Hematopoietic multipotent progenitor cell treated with erythropoietin and hydrocortisone succinate and interleukin-3 and kit ligand, for 15 days (in vitro differentiated cells): ENCODE results near the gene NLE1.
"Not testable (repeated sequence)": the region's sequence is repeated elsewhere in the genome, so short reads cannot be mapped to it uniquely, and the experiment has no call there.

Source experiments
- DNase-seq: peaks from one replicate; pipeline ENCODE4 v3.0.0-alpha.2; 2015; ENCODE audit warnings: low spot score

NLE1 gene

DNA sequence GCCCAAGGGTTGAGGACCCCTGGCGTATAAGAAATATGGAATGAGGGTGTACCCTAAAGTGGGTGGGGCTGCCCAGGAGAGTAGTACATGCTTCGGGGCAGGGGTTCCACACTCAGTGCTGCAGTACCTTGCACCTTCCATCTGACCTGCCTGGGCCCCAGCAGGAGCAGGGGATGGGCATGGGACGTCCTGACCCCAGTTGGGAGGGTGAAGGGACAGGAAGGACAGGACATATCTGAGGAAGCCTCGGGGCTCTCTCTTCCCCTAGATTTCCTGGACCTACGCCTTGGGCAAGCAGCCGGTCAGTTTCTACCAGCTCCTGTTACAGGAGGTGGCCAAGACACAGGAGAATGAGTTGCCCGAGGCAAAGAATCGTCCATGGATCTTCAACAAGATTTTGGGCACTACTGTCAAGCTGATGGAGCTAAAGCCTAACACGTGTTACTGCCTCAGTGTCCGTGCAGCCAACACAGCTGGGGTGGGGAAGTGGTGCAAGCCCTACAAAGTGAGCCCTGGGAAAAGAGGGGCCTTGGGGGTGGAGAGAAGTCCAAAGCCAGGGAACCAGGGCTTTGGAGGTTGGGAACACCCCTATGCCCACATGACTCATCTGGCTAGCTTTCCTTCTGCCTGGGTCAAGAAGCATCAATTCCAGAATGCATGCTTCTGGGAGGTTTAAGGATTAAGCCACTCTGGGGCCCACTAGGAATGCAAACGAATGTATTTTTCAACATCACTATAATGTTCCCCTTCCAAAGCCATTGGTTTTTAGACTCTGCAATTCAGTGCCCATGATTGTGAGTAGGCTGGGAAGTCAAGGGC, 12.7 kb downstream of the NLE1 start:
- DNase-seq, result no peak

- DNase-seq, result no peak
These were observed 14.2 kb downstream of the NLE1 start for GRCh38 chr17:35127751-35128514.

DNA sequence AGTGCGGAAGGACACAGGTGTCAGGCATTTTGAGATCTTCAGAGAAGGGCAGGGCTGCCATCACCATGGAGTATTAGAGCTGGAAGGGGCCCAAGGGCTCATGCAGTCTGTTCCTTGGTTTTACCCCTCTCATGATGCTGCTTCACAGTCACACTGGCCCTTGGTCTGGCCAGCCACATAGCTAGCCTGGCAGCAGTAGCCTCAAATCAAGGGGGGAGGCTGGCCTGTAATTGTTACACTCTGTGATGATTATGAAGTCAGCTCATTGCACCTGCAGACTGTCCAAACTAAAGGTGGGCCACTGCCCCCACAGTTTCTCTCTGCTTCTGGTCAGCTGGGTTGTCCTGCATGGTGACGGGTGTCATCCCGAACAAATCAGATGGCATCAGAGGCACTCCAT, 20.8 kb downstream of the NLE1 start, which contains the start of gene FNDC8:
Gene FNDC8, plus strand, starts transcription at position 301 of the 400 bp plus-strand sequence. Its CDS starts 79 bp downstream, at position 380.
- no peak for DNase-seq

- DNase-seq, result peak; percentile 77
These were observed 22.5 kb downstream of the NLE1 start, which contains the start of gene RAD51D for GRCh38 chr17:35119370-35120165. Gene RAD51D (minus strand): TSS chr17:35119860. CDS start chr17:35119613, 247 bp downstream.

DNA sequence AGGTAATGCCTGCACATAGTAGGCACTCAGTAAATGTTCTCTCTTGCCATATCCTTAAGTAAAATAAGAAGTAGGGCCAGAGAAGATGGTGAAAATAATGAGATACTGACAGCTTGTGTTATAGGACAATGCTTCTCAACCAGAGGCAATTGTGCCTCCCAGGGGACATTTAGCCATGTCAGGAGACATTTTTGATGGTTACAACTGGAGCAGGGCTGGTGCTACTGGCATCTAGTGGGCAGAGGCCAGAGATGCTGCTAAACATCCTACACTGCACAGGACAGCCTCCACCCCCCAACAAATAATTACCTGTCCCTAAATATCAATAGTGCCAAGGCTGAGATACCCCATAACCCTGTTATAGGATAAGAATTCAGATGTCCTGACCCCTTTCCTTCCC, 24.1 kb downstream of the NLE1 start:
- peak; percentile 27 for DNase-seq

DNA sequence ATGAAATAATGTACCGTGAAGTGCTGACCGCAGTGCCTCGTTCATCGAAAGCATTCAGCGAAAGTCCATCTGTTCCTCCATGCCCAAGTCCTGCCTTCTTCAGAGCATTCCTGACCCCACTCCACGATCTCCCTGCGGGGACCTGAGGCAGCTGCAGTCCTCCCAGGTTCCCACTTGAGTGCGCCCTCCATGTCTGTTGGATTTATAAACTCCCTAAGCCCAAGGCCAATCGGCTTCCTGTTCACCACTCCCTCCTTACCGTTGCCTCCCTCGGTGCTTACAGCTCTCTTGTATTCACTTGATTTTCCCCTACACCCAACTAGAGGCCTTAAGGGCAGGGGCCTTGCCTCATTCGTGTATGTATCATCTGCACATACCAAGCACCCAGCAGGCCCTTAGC, 25.3 kb downstream of the NLE1 start:
- no peak for DNase-seq

- DNase-seq, result not testable (repeated sequence)
These were observed 31.3 kb downstream of the NLE1 start for GRCh38 chr17:35110791-35111190.

DNA sequence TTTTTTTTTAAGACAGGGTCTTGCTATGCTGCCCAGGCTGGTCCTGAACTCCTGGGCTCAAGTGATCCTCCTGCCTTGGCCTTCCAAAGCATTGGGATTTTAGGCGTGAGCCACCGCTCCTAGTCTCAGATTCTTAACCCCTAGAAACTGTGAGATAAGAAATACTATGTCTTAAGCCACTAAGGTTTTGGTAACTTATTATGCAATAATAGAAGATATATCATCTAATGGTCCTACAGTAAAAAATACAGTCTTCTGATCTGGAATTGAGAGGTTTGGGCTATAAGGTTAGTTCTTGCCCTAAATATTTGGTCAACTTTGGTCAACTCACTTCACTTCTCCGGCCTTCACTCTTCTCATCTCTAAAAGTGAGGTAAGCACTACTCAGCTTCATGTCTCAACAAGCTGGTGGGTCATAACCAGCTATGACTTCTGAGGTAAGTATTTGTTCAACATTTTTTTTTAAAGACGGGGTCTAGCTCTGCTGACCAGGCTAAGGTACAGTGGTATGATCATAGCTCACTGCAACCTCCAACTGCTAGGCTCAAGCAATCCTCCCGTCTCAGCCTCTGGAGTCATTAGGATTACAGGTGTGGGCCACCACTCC, 37.2 kb downstream of the NLE1 start:
- no peak for DNase-seq

- DNase-seq, result no peak
These were observed 38.8 kb downstream of the NLE1 start for GRCh38 chr17:35103271-35103670.

- DNase-seq, result no peak
These were observed 40.4 kb downstream of the NLE1 start for GRCh38 chr17:35101725-35102124.

DNA sequence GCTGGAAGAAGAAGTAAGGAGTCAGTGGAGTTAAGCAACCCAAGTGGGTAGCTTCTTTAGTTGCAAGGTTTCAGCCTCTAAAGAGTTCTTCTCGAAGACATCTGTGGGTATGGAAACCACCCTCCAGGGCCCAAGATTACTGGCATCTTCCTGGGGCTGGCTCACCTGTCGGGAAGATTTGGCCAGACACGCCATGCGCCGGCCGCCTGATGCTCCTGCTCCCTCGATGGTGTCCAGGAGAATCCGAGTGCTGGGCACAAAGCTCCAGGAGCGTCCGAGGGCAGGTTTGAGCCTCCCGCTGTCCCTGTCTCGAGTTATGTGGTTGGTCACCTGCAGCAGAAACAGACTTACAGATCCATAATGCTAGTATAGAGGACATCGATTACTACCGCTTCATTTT, 41.1 kb downstream of the NLE1 start:
- DNase-seq, result no peak

DNA sequence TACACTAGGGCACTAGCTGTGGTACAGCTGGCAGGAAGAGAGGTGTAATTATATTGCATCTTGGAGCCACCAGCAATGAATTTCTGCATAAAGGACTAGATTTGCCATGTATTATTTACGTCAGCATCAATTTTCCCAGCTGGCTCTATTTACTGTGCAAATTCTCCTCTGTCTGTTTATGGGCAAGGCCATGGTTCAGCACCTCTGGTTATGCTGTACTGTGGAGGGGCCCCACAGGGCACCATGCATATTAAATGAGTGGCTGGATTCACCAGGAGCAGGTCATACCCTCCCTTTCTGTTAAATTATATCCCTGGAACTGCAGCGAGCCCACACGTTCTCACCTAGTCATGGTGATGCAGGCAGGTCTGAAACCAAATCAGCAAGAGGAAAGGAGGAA, 42.2 kb downstream of the NLE1 start:
- DNase-seq, result no peak

DNA sequence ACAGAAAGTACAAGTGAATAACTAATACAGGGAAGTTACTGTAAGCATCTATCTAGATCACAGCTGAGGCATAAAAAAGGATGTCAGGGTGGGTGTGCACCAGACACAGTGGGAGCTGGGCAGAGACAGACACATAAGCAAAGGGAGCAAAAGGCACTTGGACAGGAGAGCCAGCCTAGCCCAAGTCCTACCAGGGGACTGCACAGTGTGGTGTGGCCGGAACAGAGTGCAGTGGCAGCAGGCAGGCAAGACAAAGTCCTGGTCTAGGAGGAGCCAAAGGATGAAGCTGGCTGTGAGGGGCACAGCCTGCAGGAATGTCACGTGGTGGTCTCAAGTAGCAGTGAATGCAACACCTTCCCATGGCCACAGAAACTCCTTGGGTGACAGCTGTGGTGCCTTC, 44.3 kb downstream of the NLE1 start:
- DNase-seq, result no peak

DNA sequence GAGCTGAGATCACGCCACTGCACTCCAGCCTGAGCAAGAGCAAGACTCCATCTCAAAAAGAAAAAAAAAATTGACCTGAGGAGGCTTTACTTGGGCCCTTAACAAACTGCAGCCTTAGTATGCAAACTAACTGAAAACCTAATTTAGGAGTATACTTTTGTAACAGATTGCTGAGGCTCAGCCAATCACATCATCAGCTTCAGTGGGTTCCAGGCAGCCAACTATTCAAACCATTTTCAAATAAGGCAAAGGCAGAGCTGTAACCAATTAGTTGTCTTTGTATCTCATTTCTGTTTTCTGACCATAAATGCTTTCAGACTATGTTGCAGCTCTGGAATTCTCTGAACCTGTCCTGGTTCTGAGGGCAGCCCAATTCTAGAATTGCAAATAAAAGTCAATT, 46.4 kb downstream of the NLE1 start:
- no peak for DNase-seq

GRCh38 chr17:35094902-35095301, 47.2 kb downstream of the NLE1 start:
- DNase-seq, result no peak

- not testable (repeated sequence) for DNase-seq
These were observed 51.4 kb downstream of the NLE1 start for GRCh38 chr17:35090707-35091106.

DNA sequence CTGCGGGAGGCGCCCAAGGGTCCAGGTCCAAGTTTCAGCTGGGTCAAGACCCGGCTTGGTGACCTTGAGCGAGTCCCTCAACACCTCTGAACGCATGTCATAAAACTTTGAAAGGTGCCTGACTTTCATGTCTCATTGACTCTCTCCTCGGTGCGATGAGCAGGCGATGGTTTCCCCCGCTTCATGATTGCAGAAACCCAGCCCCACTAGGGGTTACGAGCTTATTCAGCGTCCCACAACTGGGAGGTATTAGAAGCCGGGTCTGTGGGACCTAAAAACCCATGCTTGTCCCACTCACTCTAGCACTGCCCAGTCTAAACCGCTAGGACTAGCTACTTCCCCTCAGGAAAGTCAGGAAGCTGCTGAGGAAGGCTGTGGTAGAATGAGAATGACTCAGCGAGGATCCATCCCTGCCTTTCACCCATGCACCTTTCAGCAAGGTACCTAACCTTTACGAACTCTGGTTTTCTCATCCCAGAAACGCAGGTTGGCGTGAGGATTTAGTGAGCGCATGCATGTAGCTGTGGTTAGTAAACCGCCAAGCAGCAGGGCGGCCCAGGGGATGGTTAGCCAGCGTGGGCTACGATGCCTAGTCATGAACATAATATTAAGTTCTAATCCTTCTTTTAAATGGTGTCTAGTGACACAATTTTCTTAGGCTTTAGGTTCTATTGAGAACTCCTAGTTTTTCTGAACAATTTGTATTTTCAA, 52.4 kb downstream of the NLE1 start:
- DNase-seq, result no peak

DNA sequence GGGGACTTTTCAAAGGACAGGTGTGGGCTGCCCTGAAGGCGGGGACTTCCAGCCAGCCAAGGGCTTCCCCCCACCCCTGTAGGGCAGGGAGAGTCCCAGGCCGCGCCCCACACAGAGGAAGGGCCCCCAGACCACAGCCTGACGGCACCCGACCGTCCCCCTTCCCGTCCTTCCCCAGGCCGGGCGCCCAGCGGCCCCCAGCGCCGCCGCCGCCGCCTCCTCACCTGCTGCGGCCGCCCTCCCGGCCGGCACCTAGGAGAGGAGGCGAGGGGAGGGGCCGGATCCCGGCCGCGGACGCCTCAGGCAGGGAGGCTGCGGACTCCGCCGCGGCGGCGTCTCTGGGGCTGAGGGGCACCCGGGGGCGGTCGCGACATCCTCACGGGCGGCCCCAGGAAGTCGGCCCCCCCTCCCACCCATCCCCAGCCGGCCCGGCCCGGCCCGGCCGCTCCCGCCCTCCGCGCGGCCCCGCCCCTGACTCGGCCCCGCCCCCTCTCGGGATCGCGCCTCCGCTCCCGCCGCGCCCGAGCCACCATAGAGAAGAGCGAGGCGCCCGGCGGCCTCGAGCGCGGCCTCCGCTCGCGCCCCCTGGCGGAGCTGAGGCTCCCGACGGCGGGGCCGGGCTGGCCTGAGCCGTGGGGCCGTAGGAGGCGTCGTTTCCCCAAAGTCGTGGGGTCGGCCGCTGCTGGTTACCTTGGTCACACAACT, 53.1 kb downstream of the NLE1 start:
- DNase-seq, result peak; percentile 91

- peak; percentile 37 for DNase-seq
These were observed 53.7 kb downstream of the NLE1 start for GRCh38 chr17:35088356-35088880.

- peak; percentile 52 for DNase-seq
These were observed 54.3 kb downstream of the NLE1 start for GRCh38 chr17:35087731-35088355.
